RWPE1 (cell line): ENCODE measurements around the gene SETBP1.

Experiments used
- CTCF ChIA-PET: fragments of 350-600 bp; sonication (Branson Sonifier 250); formaldehyde crosslinking; extraction: SDS; loops from one replicate; lab custom pipeline; 2021; lab: Yijun Ruan, JAX
- POLR2A ChIA-PET: fragments of 400-600 bp; formaldehyde crosslinking; extraction: SDS; loops from one replicate; lab custom pipeline; 2020; ENCODE audit warnings: antibody characterized with exemption; ENCODE audit not compliant: low non-redundant PET; lab: Yijun Ruan, JAX
- DNase-seq: peaks from one replicate; pipeline ENCODE4 v3.0.0; 2012; ENCODE audit warnings: low spot score
- H3K27ac ChIP-seq: fragments of 450-650 bp; 2 replicates; pipeline ENCODE4 v1.5.1; 2017
- CTCF ChIP-seq: fragments of 450-650 bp; conservative IDR thresholded peaks from 2 replicates; pipeline ENCODE4 v1.5.1; 2017; ENCODE audit warnings: low read depth, mild to moderate bottlenecking

SETBP1 gene

GRCh38 chr18:44783371-44783770 is 102.7 kb downstream of the SETBP1 start:
- POLR2A ChIA-PET = no interaction called here
- CTCF ChIA-PET = no interaction called here
- no peak for DNase-seq
- no peak overlapping the region for H3K27ac ChIP-seq
- no peak for TF ChIP-seq CTCF

- no peak for TF ChIP-seq CTCF
- no peak overlapping the region for H3K27ac ChIP-seq
- no peak for DNase-seq
- ChIA-PET CTCF (no interaction called here), POLR2A (no interaction called here)
These were observed 105.6 kb downstream of the SETBP1 start for GRCh38 chr18:44786257-44786656.

- CTCF ChIA-PET = no interaction called here
- no peak for DNase-seq
- no peak overlapping the region for H3K27ac ChIP-seq
- no peak for TF ChIP-seq CTCF
- POLR2A ChIA-PET = no interaction called here
These were observed 106.0 kb downstream of the SETBP1 start for GRCh38 chr18:44786688-44787087.

GRCh38 chr18:44788334-44788733 is 107.6 kb downstream of the SETBP1 start:
- ChIA-PET CTCF (no interaction called here), POLR2A (no interaction called here)
- TF ChIP-seq CTCF = no peak
- no peak for DNase-seq
- H3K27ac ChIP-seq = no peak overlapping the region

- TF ChIP-seq CTCF = no peak
- CTCF ChIA-PET = no interaction called here
- peak; percentile 6 for DNase-seq
- POLR2A ChIA-PET = no interaction called here
- H3K27ac ChIP-seq = no peak overlapping the region
These were observed 109.0 kb downstream of the SETBP1 start for GRCh38 chr18:44789710-44790109.

- DNase-seq = no peak
- TF ChIP-seq CTCF = no peak
- H3K27ac ChIP-seq = no peak overlapping the region
- ChIA-PET POLR2A (no interaction called here), CTCF (no interaction called here)
These were observed 110.2 kb downstream of the SETBP1 start for GRCh38 chr18:44790860-44791259.

GRCh38 chr18:44791520-44791919 is 110.8 kb downstream of the SETBP1 start:
- CTCF ChIA-PET = no interaction called here

More at GRCh38 chr18:44791520-44791919, 110.8 kb downstream of the SETBP1 start:
- DNase-seq = no peak
- POLR2A ChIA-PET = no interaction called here
- H3K27ac ChIP-seq = no peak overlapping the region
- no peak for TF ChIP-seq CTCF
